IPS-18a (cell line): ENCODE data around the gene EPDR1.
A peak's percentile ranks its signal among the peaks of the same experiment; 100 is the strongest.

Source experiments
- H3K27ac ChIP-seq: one replicate; pipeline ENCODE4 v1.5.1; 2013; ENCODE audit warnings: low read length
- H3K27me3 ChIP-seq: one replicate; pipeline ENCODE4 v1.6.1; 2013; ENCODE audit warnings: mild to moderate bottlenecking, low read length; ENCODE audit not compliant: control insufficient read depth, insufficient read depth
- H3K36me3 ChIP-seq: one replicate; pipeline ENCODE4 v1.6.1; 2013; ENCODE audit warnings: low read depth, low read length; ENCODE audit not compliant: control insufficient read depth
- H3K4me1 ChIP-seq: one replicate; pipeline ENCODE4 v1.6.1; 2013; ENCODE audit warnings: low read depth, low read length; ENCODE audit not compliant: control insufficient read depth
- H3K4me3 ChIP-seq: one replicate; pipeline ENCODE4 v1.5.1; 2013; ENCODE audit warnings: low read length
- H3K9ac ChIP-seq: one replicate; pipeline ENCODE4 v1.6.1; 2013; ENCODE audit warnings: mild to moderate bottlenecking, low read length, moderate library complexity
- H3K9me3 ChIP-seq: one replicate; pipeline ENCODE4 v1.6.1; 2013; ENCODE audit warnings: low read depth, low read length; ENCODE audit not compliant: control insufficient read depth

Gene EPDR1

GRCh38 chr7:37916673-37917660, 3.5 kb upstream of the EPDR1 start, which contains the start of gene SFRP4:
SFRP4 (minus strand) TSS chr7:37916817; CDS start chr7:37916537, 280 bp downstream.
- H3K9me3 ChIP-seq, result no peaks in the 10 kb centered on the region
- no peaks in the 10 kb centered on the region for H3K36me3 ChIP-seq
- H3K27ac ChIP-seq, result no peak within 1 kb of the TSS
- peaks cover 4% of the 10 kb centered on the region for H3K4me1 ChIP-seq
- peaks cover 68% of the 10 kb centered on the region for H3K27me3 ChIP-seq
- H3K4me3 ChIP-seq, result peak within 1 kb of the TSS; percentile 66
- peak within 1 kb of the TSS; percentile 13 for H3K9ac ChIP-seq

- Histone ChIP-seq H3K36me3 (no peaks in the 10 kb centered on the region), H3K9ac (no peak overlapping the region), H3K9me3 (no peaks in the 10 kb centered on the region), H3K4me3 (no peak overlapping the region), H3K27me3 (peaks cover 68% of the 10 kb centered on the region), H3K4me1 (peaks cover 4% of the 10 kb centered on the region), H3K27ac (no peak overlapping the region)
These were observed 1.9 kb upstream of the EPDR1 start for GRCh38 chr7:37918526-37918925.

DNA sequence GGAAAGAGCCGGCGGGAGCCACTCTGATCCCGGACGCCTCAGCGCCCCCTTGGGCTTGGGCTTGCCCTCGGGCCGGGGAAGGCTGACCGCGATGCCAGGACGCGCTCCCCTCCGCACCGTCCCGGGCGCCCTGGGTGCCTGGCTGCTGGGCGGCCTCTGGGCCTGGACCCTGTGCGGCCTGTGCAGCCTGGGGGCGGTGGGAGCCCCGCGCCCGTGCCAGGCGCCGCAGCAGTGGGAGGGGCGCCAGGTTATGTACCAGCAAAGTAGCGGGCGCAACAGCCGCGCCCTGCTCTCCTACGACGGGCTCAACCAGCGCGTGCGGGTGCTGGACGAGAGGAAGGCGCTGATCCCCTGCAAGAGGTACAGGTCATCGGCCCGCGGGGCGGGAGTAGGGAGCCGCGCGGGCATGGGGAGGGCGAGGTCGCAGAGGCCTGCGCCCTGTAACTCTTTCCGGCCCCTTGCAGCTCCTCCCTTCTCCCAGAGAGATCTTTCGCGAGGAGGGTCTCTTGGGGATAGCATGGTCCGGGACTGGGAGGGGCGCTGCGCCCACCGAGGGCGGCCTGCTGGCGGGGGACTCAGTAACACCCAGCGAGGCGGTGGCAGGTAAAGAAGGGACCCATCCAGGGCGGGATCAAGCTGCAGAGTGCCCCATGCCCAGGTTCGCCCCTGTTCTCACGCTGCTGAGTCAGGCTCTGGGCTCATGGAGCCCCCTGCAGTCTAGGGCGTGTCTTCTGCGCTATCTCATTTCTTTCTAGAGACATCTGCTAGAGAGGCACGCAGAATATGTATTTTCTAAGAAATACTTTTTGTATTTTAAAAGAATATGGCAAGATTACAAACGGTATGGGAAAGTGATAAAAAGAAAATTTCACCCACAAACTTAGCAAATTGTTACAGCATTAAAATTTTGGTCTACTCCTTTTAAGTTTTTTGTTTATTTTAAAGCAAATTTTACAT, 687 bp downstream of the EPDR1 start:
- Histone ChIP-seq H3K4me1 (peaks cover 4% of the 10 kb centered on the region), H3K36me3 (no peaks in the 10 kb centered on the region), H3K4me3 (peak overlapping the region; percentile 77), H3K27me3 (peaks cover 43% of the 10 kb centered on the region), H3K9ac (peak overlapping the region; percentile 66), H3K9me3 (no peaks in the 10 kb centered on the region), H3K27ac (no peak overlapping the region)

- Histone ChIP-seq H3K27me3 (peaks cover 35% of the 10 kb centered on the region), H3K9me3 (no peaks in the 10 kb centered on the region), H3K27ac (no peak overlapping the region), H3K36me3 (no peaks in the 10 kb centered on the region), H3K4me3 (peak overlapping the region; percentile 77), H3K9ac (no peak overlapping the region), H3K4me1 (peaks cover 4% of the 10 kb centered on the region)
These were observed 1.4 kb downstream of the EPDR1 start for GRCh38 chr7:37921876-37922275.

DNA sequence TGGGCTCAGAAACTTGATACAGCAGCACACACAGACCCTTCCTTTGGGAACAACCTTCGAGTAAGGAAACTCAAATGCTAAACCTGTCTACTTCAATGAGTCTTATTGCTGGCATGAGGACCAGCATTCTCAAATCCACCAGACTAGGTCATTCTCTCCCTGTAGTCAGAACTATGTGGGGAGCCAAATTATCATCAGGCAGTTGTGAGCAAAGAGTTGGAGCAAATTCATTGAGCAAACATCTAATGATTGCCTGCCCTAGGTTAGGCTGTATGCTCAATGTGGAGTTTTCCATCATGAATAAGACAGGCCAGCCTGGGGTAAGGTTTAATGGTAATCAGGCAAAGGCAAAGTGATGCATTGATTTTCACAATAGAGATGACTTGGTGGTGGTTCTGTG, 3.6 kb downstream of the EPDR1 start:
- Histone ChIP-seq H3K4me3 (no peak overlapping the region), H3K36me3 (no peaks in the 10 kb centered on the region), H3K9ac (no peak overlapping the region), H3K27ac (no peak overlapping the region), H3K9me3 (no peaks in the 10 kb centered on the region), H3K4me1 (no peaks in the 10 kb centered on the region), H3K27me3 (peaks cover 15% of the 10 kb centered on the region)

DNA sequence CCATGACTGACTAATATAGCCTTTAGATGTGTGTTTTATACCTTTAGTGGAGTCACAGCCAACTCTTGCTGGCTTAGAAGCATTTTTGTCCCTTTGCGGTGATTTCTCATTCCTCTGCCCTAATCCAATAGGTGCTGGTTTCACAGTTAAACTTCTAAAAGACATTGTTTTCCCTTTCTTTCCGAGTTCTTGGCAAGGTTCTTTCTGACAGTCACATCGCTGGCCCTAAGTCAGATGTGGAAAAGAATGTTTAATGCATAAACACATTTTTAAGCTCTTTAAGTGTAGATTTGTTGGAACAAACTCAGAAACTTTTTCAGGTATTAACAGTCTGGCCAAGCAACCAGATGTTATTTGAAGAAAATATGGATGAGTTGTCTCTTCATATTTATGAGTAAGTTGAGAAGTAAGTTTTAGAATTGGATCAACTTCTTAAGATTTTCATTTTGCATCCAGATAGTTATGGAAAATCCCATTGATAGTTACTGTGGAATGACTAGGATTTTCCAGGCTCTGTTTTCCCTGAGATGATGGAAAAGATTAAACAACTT, 4.1 kb downstream of the EPDR1 start:
- Histone ChIP-seq H3K36me3 (no peaks in the 10 kb centered on the region), H3K27ac (no peak overlapping the region), H3K4me3 (no peak overlapping the region), H3K27me3 (peaks cover 9% of the 10 kb centered on the region), H3K9ac (no peak overlapping the region), H3K9me3 (no peaks in the 10 kb centered on the region), H3K4me1 (no peaks in the 10 kb centered on the region)

DNA sequence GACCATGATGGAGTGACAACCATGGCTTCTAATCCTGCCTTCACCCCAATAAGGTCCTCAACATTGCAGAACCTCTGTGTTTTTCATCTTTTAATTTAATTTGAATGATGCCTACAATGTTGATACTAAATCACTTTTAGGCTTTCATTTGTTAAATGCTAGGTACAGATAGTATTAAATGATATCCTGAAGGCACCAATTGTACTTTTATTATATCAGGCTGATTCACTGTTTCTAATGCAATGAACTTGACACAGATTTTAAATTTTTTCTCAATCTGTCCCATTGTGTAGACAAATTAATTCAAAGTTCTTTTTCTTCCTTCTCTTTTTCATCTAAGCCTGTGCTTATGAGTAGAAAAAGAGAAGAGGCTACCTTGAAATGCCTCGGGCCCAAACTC, 5.2 kb downstream of the EPDR1 start:
- H3K27me3 ChIP-seq, result no peaks in the 10 kb centered on the region
- H3K9me3 ChIP-seq, result no peaks in the 10 kb centered on the region
- H3K36me3 ChIP-seq, result no peaks in the 10 kb centered on the region
- H3K4me1 ChIP-seq, result no peaks in the 10 kb centered on the region
- H3K27ac ChIP-seq, result no peak overlapping the region
- no peak overlapping the region for H3K4me3 ChIP-seq
- no peak overlapping the region for H3K9ac ChIP-seq

DNA sequence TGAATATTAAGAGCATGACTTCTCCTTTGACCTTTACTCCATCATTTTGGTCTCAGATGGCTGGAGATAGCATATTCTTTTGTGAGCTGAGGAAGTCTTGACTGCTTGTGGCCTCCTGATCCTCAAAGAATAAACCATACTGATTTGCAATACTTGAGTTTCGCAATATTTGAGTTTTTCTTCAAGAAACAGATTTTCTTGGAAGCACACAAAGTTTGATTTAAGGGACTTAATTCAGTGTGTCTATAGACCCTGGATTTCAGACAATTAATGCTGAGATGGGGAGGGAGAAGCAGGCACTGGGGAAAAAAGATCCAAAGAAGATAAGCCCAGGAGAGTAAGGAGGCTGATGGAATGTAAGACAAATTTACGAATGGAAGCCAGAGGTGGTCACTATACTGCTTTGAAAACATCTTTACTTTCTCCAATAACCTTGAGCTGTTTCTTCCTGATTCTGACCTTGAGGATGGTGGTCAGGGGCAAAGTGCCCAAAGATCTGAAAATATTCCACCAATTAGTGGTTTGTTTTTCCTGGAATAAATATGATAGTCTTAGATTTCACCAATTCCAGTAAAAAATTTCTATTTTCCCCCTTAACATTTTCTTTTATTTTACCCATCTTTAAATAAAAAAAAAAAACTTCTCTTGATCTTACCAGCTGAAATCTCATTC, 7.5 kb downstream of the EPDR1 start:
- Histone ChIP-seq H3K27me3 (no peaks in the 10 kb centered on the region), H3K4me1 (no peaks in the 10 kb centered on the region), H3K27ac (no peak overlapping the region), H3K4me3 (no peak overlapping the region), H3K9ac (no peak overlapping the region), H3K36me3 (no peaks in the 10 kb centered on the region), H3K9me3 (no peaks in the 10 kb centered on the region)

- H3K4me1 ChIP-seq, result no peaks in the 10 kb centered on the region
- H3K4me3 ChIP-seq, result no peak overlapping the region
- no peaks in the 10 kb centered on the region for H3K27me3 ChIP-seq
- H3K9me3 ChIP-seq, result no peaks in the 10 kb centered on the region
- H3K36me3 ChIP-seq, result no peaks in the 10 kb centered on the region
- no peak overlapping the region for H3K9ac ChIP-seq
- H3K27ac ChIP-seq, result no peak overlapping the region
These were observed 8.4 kb downstream of the EPDR1 start for GRCh38 chr7:37928878-37929277.

DNA sequence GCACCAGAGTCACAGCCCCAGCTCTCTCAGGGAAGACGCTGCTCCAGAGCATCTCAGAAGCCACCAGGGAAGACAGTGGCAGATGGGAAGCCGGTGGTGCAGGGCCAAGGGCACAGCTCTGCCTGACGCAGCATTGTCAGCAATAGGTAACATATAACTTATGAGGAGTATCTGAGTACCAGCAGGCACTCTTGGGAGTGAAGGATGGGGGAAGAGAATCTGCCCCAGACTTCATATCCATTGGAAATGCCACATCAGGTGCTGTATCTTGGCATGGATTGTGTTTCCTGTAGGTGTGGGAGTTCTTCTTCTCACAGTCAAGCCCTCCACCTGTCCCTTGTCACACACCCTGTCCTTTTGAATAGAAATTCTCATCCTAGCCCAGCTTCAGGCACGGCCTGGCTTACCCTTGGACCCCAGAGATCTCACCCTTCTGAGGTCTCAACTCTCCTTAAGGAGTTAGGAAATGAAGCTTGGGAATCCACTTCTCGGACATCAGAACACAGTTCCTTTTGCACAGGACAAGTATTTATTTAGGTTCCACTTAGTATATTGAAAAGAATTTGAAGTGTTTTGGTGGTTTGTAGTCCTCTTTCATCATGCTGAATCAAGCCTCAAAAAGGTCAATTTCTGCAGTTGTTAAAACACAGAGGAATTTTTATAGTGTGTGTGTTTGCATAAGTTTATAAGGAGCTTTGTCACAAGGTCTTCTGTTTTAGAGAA, 9.9 kb downstream of the EPDR1 start:
- H3K4me1 ChIP-seq, result no peaks in the 10 kb centered on the region
- H3K9ac ChIP-seq, result no peak overlapping the region
- no peak overlapping the region for H3K27ac ChIP-seq
- no peaks in the 10 kb centered on the region for H3K9me3 ChIP-seq
- no peaks in the 10 kb centered on the region for H3K27me3 ChIP-seq
- H3K4me3 ChIP-seq, result no peak overlapping the region
- H3K36me3 ChIP-seq, result no peaks in the 10 kb centered on the region
